ENCODE data around the gene ZBTB25.

Gene ZBTB25

GRCh38 chr14:64503434-64504309 lies at the start of gene ZBTB25:
TSS of gene ZBTB25 (minus strand) at chr14:64503838. CDS start at chr14:64490533, 13,305 bp downstream.
- no peaks in the 10 kb centered on the region for H3K27me3 Mint-ChIP-seq
- peaks cover 53% of the 10 kb centered on the region for H3K36me3 Mint-ChIP-seq (ENCODE audit: low read depth)
- H3K9me3 Mint-ChIP-seq: no peaks in the 10 kb centered on the region
- intact Hi-C loops (cut with micrococcal nuclease): loop anchor here (1.0 to 10.0 kb wide), 4 partner anchors 8 to 411 kb away; partner anchors contain the start of genes CHURC1, HSPA2 and MTHFD1
- peaks cover 53% of the 10 kb centered on the region for H3K4me1 Mint-ChIP-seq (ENCODE audit: low read depth)
- peak within 1 kb of the TSS; percentile 86 for H3K4me3 Mint-ChIP-seq
- H3K27ac Mint-ChIP-seq: peak within 1 kb of the TSS; percentile 100

GRCh38 chr14:64550621-64551333 lies 47.1 kb upstream of the ZBTB25 start:
- H3K9me3 Mint-ChIP-seq: no peaks in the 10 kb centered on the region
- intact Hi-C loops (cut with micrococcal nuclease): no loop called here
- H3K36me3 Mint-ChIP-seq (ENCODE audit: low read depth): no peaks in the 10 kb centered on the region
- no peak overlapping the region for H3K4me3 Mint-ChIP-seq
- peaks cover 9% of the 10 kb centered on the region for H3K4me1 Mint-ChIP-seq (ENCODE audit: low read depth)
- H3K27ac Mint-ChIP-seq: no peak overlapping the region
- H3K27me3 Mint-ChIP-seq: peaks cover 59% of the 10 kb centered on the region

- peaks cover 9% of the 10 kb centered on the region for H3K4me1 Mint-ChIP-seq (ENCODE audit: low read depth)
- peak within 1 kb of the TSS; percentile 62 for H3K4me3 Mint-ChIP-seq
- H3K27me3 Mint-ChIP-seq: peaks cover 63% of the 10 kb centered on the region
- no peaks in the 10 kb centered on the region for H3K9me3 Mint-ChIP-seq
- intact Hi-C loops (cut with micrococcal nuclease): no loop called here
- H3K36me3 Mint-ChIP-seq (ENCODE audit: low read depth): no peaks in the 10 kb centered on the region
- H3K27ac Mint-ChIP-seq: no peak within 1 kb of the TSS
Observed at GRCh38 chr14:64549791-64550620, 46.4 kb upstream of the ZBTB25 start, which contains the start of gene PPP1R36. TSS of gene PPP1R36 (plus strand) at chr14:64549961. CDS start at chr14:64549998, 37 bp downstream.

- peaks cover 9% of the 10 kb centered on the region for H3K4me1 Mint-ChIP-seq (ENCODE audit: low read depth)
- H3K27ac Mint-ChIP-seq: no peak overlapping the region
- no peaks in the 10 kb centered on the region for H3K36me3 Mint-ChIP-seq (ENCODE audit: low read depth)
- intact Hi-C loops (cut with micrococcal nuclease): no loop called here
- H3K4me3 Mint-ChIP-seq: no peak overlapping the region
- H3K9me3 Mint-ChIP-seq: no peaks in the 10 kb centered on the region
- peaks cover 63% of the 10 kb centered on the region for H3K27me3 Mint-ChIP-seq
Observed at GRCh38 chr14:64549016-64549415, 45.4 kb upstream of the ZBTB25 start.

GRCh38 chr14:64544607-64545312 lies 41.1 kb upstream of the ZBTB25 start:
- H3K4me3 Mint-ChIP-seq: no peak overlapping the region
- peaks cover 37% of the 10 kb centered on the region for H3K4me1 Mint-ChIP-seq (ENCODE audit: low read depth)
- intact Hi-C loops (cut with micrococcal nuclease): loop anchor here (5.0 kb wide), 1 partner anchor 93 kb away; no protein-coding TSS in a partner anchor
- H3K27ac Mint-ChIP-seq: no peak overlapping the region
- peaks cover 15% of the 10 kb centered on the region for H3K36me3 Mint-ChIP-seq (ENCODE audit: low read depth)
- H3K27me3 Mint-ChIP-seq: peaks cover 66% of the 10 kb centered on the region
- H3K9me3 Mint-ChIP-seq: no peaks in the 10 kb centered on the region

GRCh38 chr14:64542836-64543201 lies 39.2 kb upstream of the ZBTB25 start:
- Mint-ChIP-seq H3K4me3 (no peak overlapping the region), H3K4me1 (ENCODE audit: low read depth) (peaks cover 34% of the 10 kb centered on the region), H3K36me3 (ENCODE audit: low read depth) (peaks cover 15% of the 10 kb centered on the region), H3K27ac (no peak overlapping the region), H3K27me3 (peaks cover 59% of the 10 kb centered on the region), H3K9me3 (no peaks in the 10 kb centered on the region)
- intact Hi-C loops (cut with micrococcal nuclease): loop anchor here (5.0 kb wide), 1 partner anchor 94 kb away; no protein-coding TSS in a partner anchor

GRCh38 chr14:64541972-64542835 lies 38.6 kb upstream of the ZBTB25 start:
- Mint-ChIP-seq H3K9me3 (no peaks in the 10 kb centered on the region), H3K4me3 (peak overlapping the region; percentile 60), H3K4me1 (ENCODE audit: low read depth) (peaks cover 34% of the 10 kb centered on the region), H3K36me3 (ENCODE audit: low read depth) (peaks cover 15% of the 10 kb centered on the region), H3K27ac (no peak overlapping the region), H3K27me3 (peaks cover 58% of the 10 kb centered on the region)
- intact Hi-C loops (cut with micrococcal nuclease): loop anchor here (2.0 to 5.0 kb wide), 2 partner anchors 37 to 95 kb away; partner anchors contain the start of gene ZBTB1

GRCh38 chr14:64541261-64541971 lies 37.8 kb upstream of the ZBTB25 start:
- no peak overlapping the region for H3K27ac Mint-ChIP-seq
- H3K4me3 Mint-ChIP-seq: peak overlapping the region; percentile 91
- H3K4me1 Mint-ChIP-seq (ENCODE audit: low read depth): peaks cover 34% of the 10 kb centered on the region
- peaks cover 15% of the 10 kb centered on the region for H3K36me3 Mint-ChIP-seq (ENCODE audit: low read depth)
- intact Hi-C loops (cut with micrococcal nuclease): loop anchor here (2.0 to 5.0 kb wide), 2 partner anchors 37 to 96 kb away; partner anchors contain the start of gene ZBTB1
- H3K9me3 Mint-ChIP-seq: no peaks in the 10 kb centered on the region
- H3K27me3 Mint-ChIP-seq: peaks cover 52% of the 10 kb centered on the region

- no peaks in the 10 kb centered on the region for H3K9me3 Mint-ChIP-seq
- intact Hi-C loops (cut with micrococcal nuclease): loop anchor here (1.0 to 5.0 kb wide), 3 partner anchors 36 to 152 kb away; partner anchors contain the start of genes MTHFD1 and ZBTB1
- H3K4me3 Mint-ChIP-seq: peak within 1 kb of the TSS; percentile 91
- H3K4me1 Mint-ChIP-seq (ENCODE audit: low read depth): peaks cover 34% of the 10 kb centered on the region
- peaks cover 15% of the 10 kb centered on the region for H3K36me3 Mint-ChIP-seq (ENCODE audit: low read depth)
- H3K27me3 Mint-ChIP-seq: peaks cover 50% of the 10 kb centered on the region
- peak within 1 kb of the TSS; percentile 91 for H3K27ac Mint-ChIP-seq
Observed at GRCh38 chr14:64540208-64541202, 36.9 kb upstream of the ZBTB25 start, which contains the start of gene HSPA2. TSS of gene HSPA2 (plus strand) at chr14:64540741. CDS start at chr14:64540850, 109 bp downstream.

GRCh38 chr14:64536488-64537245 lies 33.0 kb upstream of the ZBTB25 start:
- peaks cover 24% of the 10 kb centered on the region for H3K27me3 Mint-ChIP-seq
- peaks cover 15% of the 10 kb centered on the region for H3K36me3 Mint-ChIP-seq (ENCODE audit: low read depth)
- no peaks in the 10 kb centered on the region for H3K9me3 Mint-ChIP-seq
- H3K27ac Mint-ChIP-seq: no peak overlapping the region
- H3K4me3 Mint-ChIP-seq: no peak overlapping the region
- H3K4me1 Mint-ChIP-seq (ENCODE audit: low read depth): peaks cover 24% of the 10 kb centered on the region
- intact Hi-C loops (cut with micrococcal nuclease): no loop called here

Measured in dendritic cell treated with granulocyte-macrophage colony-stimulating factor and Interleukin-4, amounts not matched to agents 40 ng/mL and 50 ng/mL, for 4 days (primary cell).